ENCODE measurements around the gene CCNB1IP1.

Gene CCNB1IP1

DNA sequence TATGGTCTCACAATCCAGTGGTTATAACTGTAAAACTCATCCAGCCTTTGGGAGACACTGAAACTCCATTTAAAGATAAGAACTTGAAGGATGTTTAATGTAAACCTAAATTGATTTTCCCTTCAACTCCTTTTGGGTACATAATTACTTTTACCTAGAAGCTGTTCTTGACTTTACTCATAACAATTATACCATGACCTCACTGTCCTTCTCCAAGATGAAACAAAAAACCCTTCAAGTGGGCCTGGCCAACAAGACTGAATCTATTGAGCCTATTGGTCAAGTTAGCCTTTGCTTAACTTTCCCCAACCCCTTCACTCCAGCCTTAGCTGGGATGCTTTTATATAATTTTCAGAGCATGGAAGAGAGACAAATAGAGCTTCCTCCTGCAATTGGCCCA is 32.8 kb upstream of the CCNB1IP1 start:
- no peak for TF ChIP-seq SIN3A (IDR thresholded peaks at IDR 0.05; ENCODE audit: borderline replicate concordance, insufficient read depth, low read length)
- TF ChIP-seq, protein P1, sequence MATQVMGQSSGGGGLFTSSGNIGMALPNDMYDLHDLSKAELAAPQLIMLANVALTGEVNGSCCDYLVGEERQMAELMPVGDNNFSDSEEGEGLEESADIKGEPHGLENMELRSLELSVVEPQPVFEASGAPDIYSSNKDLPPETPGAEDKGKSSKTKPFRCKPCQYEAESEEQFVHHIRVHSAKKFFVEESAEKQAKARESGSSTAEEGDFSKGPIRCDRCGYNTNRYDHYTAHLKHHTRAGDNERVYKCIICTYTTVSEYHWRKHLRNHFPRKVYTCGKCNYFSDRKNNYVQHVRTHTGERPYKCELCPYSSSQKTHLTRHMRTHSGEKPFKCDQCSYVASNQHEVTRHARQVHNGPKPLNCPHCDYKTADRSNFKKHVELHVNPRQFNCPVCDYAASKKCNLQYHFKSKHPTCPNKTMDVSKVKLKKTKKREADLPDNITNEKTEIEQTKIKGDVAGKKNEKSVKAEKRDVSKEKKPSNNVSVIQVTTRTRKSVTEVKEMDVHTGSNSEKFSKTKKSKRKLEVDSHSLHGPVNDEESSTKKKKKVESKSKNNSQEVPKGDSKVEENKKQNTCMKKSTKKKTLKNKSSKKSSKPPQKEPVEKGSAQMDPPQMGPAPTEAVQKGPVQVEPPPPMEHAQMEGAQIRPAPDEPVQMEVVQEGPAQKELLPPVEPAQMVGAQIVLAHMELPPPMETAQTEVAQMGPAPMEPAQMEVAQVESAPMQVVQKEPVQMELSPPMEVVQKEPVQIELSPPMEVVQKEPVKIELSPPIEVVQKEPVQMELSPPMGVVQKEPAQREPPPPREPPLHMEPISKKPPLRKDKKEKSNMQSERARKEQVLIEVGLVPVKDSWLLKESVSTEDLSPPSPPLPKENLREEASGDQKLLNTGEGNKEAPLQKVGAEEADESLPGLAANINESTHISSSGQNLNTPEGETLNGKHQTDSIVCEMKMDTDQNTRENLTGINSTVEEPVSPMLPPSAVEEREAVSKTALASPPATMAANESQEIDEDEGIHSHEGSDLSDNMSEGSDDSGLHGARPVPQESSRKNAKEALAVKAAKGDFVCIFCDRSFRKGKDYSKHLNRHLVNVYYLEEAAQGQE (IDR thresholded peaks at IDR 0.05; ENCODE audit: insufficient read depth in 1 of 2, low read depth in 2 of 2, low read length in 2 of 2): no peak
- TF ChIP-seq POLR2AphosphoS5 (IDR thresholded peaks at IDR 0.05; ENCODE audit: low read depth, low read length): no peak
- TF ChIP-seq FOXP2 (optimal IDR thresholded peaks at IDR 0.05; ENCODE audit: borderline replicate concordance, extremely low read depth, extremely low read length, insufficient read depth): no peak
- TF ChIP-seq TAF1 (IDR thresholded peaks at IDR 0.05; ENCODE audit: borderline replicate concordance, insufficient read depth, low read length): no peak

DNA sequence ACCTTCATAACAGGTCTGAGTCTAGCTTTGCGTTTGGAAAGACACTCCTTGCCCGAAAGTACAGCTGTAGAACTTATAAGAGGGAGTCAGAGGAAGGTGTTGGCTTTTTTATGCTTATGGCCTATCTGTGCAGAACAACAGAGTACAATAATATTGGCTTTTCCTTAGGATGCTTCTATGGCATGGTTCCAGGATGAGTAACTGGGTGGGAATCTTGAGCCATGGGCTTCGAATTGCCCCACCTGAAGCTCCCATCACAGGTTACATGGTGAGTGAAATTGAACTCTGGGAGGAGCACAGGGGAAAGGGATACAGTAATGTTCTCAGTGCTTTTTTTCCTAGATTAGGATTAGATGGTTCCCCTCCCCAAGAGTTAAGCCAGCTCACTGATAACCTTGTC is 23.3 kb upstream of the CCNB1IP1 start:
- TF ChIP-seq POLR2AphosphoS5 (IDR thresholded peaks at IDR 0.05; ENCODE audit: low read depth, low read length): no peak
- TF ChIP-seq TAF1 (IDR thresholded peaks at IDR 0.05; ENCODE audit: borderline replicate concordance, insufficient read depth, low read length): no peak
- TF ChIP-seq SIN3A (IDR thresholded peaks at IDR 0.05; ENCODE audit: borderline replicate concordance, insufficient read depth, low read length): no peak
- TF ChIP-seq, protein P1 (IDR thresholded peaks at IDR 0.05; ENCODE audit: insufficient read depth in 1 of 2, low read depth in 2 of 2, low read length in 2 of 2): no peak
- TF ChIP-seq FOXP2 (optimal IDR thresholded peaks at IDR 0.05; ENCODE audit: borderline replicate concordance, extremely low read depth, extremely low read length, insufficient read depth): no peak

DNA sequence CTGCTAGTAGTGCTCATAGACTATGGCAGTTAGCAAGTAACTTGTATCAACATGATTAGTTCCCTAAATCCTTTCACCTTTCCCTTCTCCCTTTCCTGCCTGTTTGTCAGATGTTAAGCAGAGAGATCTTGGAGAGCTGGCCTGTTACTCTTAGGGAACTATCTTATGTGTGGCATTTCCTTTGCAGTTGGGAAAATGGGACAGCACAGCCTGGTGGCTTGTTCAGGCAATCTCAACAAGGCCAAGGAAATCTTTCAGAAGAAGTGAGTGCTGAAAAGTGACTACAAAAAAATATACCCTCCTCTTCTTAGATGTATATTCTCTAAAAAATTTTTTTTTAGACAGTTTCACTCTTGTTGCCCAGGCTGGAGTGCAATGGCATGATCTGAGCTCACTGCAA is 17.8 kb upstream of the CCNB1IP1 start:
- TF ChIP-seq SIN3A (IDR thresholded peaks at IDR 0.05; ENCODE audit: borderline replicate concordance, insufficient read depth, low read length) (no peak), POLR2AphosphoS5 (IDR thresholded peaks at IDR 0.05; ENCODE audit: low read depth, low read length) (no peak), FOXP2 (optimal IDR thresholded peaks at IDR 0.05; ENCODE audit: borderline replicate concordance, extremely low read depth, extremely low read length, insufficient read depth) (no peak), TAF1 (IDR thresholded peaks at IDR 0.05; ENCODE audit: borderline replicate concordance, insufficient read depth, low read length) (no peak)
- TF ChIP-seq, protein P1 (IDR thresholded peaks at IDR 0.05; ENCODE audit: insufficient read depth in 1 of 2, low read depth in 2 of 2, low read length in 2 of 2): no peak

DNA sequence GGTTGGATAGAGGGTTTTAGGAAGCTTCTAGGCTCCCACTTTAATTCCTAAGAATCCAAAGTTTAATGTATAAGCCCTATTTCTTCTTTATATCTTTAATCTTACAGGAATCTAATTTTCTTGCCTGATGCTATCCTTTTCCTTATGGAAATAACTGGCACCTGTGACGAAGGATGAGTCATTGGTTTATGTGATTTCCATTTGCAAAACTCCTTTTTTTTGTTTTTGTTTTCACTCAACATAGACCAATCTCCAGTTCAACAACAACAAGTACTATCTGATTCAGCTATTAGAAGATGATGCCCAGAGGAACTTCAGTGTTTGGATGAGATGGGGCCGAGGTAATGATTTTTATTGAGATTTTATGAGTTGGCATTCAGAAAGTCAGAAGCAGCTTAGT is 17.2 kb upstream of the CCNB1IP1 start:
- TF ChIP-seq, protein P1 (IDR thresholded peaks at IDR 0.05; ENCODE audit: insufficient read depth in 1 of 2, low read depth in 2 of 2, low read length in 2 of 2): no peak
- TF ChIP-seq SIN3A (IDR thresholded peaks at IDR 0.05; ENCODE audit: borderline replicate concordance, insufficient read depth, low read length): no peak
- TF ChIP-seq POLR2AphosphoS5 (IDR thresholded peaks at IDR 0.05; ENCODE audit: low read depth, low read length): no peak
- no peak for TF ChIP-seq FOXP2 (optimal IDR thresholded peaks at IDR 0.05; ENCODE audit: borderline replicate concordance, extremely low read depth, extremely low read length, insufficient read depth)
- TF ChIP-seq TAF1 (IDR thresholded peaks at IDR 0.05; ENCODE audit: borderline replicate concordance, insufficient read depth, low read length): no peak

DNA sequence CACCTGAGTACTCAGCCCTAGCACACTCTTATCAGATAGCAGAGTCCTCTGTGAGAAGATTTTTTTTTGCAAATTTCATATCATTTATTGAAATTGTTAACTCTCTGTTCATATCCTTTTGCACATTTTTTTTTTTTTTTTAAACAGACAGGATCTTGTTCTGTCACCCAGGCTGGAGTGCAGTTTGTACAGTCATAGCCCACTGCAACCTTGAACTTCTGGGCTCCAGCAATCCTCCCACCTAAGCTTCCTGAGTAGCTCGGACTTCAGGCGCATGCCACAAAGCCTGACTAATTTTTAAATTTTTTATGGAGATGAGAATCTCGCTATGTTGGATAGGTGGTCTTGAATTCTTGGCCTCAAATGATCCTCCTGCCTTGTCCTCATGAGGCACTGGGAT is 14.7 kb upstream of the CCNB1IP1 start:
- TF ChIP-seq FOXP2 (optimal IDR thresholded peaks at IDR 0.05; ENCODE audit: borderline replicate concordance, extremely low read depth, extremely low read length, insufficient read depth) (no peak), POLR2AphosphoS5 (IDR thresholded peaks at IDR 0.05; ENCODE audit: low read depth, low read length) (no peak), SIN3A (IDR thresholded peaks at IDR 0.05; ENCODE audit: borderline replicate concordance, insufficient read depth, low read length) (no peak), TAF1 (IDR thresholded peaks at IDR 0.05; ENCODE audit: borderline replicate concordance, insufficient read depth, low read length) (no peak)
- TF ChIP-seq, protein P1 (IDR thresholded peaks at IDR 0.05; ENCODE audit: insufficient read depth in 1 of 2, low read depth in 2 of 2, low read length in 2 of 2): no peak

Measured in PFSK-1 (cell line).